ENCODE data around the gene MAT2A. TPM values are rescaled to one million over a fixed set of nuclear protein-coding genes. Genes with fewer than 3 reads are reported as not detected.

The MAT2A gene
- total and polyA plus RNA-seq, 9 of the 15 experiments (the other 6 are each of a cell fraction or from before 2014, with no cell fraction given), result 130 to 1,027 (median 240) TPM

GRCh38 chr2:85561280-85562212 is 22.6 kb downstream of the MAT2A start, which contains the start of gene GGCX (continued):
- TF ChIP-seq CHD7 (IDR thresholded peaks at IDR 0.05; ENCODE audit: low read depth, low read length), result no peak
- TF ChIP-seq, protein P1, sequence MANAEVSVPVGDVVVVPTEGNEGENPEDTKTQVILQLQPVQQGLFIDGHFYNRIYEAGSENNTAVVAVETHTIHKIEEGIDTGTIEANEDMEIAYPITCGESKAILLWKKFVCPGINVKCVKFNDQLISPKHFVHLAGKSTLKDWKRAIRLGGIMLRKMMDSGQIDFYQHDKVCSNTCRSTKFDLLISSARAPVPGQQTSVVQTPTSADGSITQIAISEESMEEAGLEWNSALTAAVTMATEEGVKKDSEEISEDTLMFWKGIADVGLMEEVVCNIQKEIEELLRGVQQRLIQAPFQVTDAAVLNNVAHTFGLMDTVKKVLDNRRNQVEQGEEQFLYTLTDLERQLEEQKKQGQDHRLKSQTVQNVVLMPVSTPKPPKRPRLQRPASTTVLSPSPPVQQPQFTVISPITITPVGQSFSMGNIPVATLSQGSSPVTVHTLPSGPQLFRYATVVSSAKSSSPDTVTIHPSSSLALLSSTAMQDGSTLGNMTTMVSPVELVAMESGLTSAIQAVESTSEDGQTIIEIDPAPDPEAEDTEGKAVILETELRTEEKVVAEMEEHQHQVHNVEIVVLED (CRISPR knock-in tag; IDR thresholded peaks at IDR 0.05), result peak; percentile 53; the same call in 1 of the 2 replicates
- TF ChIP-seq, protein P2, sequence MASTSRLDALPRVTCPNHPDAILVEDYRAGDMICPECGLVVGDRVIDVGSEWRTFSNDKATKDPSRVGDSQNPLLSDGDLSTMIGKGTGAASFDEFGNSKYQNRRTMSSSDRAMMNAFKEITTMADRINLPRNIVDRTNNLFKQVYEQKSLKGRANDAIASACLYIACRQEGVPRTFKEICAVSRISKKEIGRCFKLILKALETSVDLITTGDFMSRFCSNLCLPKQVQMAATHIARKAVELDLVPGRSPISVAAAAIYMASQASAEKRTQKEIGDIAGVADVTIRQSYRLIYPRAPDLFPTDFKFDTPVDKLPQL (IDR thresholded peaks at IDR 0.05; ENCODE audit: extremely low read depth, insufficient read length), result peak; percentile 41
- TF ChIP-seq, protein P3, sequence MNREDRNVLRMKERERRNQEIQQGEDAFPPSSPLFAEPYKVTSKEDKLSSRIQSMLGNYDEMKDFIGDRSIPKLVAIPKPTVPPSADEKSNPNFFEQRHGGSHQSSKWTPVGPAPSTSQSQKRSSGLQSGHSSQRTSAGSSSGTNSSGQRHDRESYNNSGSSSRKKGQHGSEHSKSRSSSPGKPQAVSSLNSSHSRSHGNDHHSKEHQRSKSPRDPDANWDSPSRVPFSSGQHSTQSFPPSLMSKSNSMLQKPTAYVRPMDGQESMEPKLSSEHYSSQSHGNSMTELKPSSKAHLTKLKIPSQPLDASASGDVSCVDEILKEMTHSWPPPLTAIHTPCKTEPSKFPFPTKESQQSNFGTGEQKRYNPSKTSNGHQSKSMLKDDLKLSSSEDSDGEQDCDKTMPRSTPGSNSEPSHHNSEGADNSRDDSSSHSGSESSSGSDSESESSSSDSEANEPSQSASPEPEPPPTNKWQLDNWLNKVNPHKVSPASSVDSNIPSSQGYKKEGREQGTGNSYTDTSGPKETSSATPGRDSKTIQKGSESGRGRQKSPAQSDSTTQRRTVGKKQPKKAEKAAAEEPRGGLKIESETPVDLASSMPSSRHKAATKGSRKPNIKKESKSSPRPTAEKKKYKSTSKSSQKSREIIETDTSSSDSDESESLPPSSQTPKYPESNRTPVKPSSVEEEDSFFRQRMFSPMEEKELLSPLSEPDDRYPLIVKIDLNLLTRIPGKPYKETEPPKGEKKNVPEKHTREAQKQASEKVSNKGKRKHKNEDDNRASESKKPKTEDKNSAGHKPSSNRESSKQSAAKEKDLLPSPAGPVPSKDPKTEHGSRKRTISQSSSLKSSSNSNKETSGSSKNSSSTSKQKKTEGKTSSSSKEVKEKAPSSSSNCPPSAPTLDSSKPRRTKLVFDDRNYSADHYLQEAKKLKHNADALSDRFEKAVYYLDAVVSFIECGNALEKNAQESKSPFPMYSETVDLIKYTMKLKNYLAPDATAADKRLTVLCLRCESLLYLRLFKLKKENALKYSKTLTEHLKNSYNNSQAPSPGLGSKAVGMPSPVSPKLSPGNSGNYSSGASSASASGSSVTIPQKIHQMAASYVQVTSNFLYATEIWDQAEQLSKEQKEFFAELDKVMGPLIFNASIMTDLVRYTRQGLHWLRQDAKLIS (CRISPR knock-in tag; IDR thresholded peaks at IDR 0.05), result 0 out of 2 replicates have a peak, but pooled peaks have one; percentile 51
- no peak for TF ChIP-seq PYGO2 (tag; IDR thresholded peaks at IDR 0.05)
- no peak for TF ChIP-seq CBFA2T2 (conservative IDR thresholded peaks at IDR 0.05)

All from K562 (cell line).